GM23338 (cell line): ENCODE data around the gene ZBTB20. TPM values are rescaled to one million over a fixed set of nuclear protein-coding genes. Genes with fewer than 3 reads are reported as not detected.

Experiments used
- ATAC-seq: fragments of 200-7000 bp; cut with Tn5 transposase; 3 replicates; pipeline ENCODE4 v1.9.1; 2020
- DNase-seq: peaks from one replicate; pipeline ENCODE4 v3.0.0-alpha.2; 2015; ENCODE audit warnings: low spot score
- H2AFZ ChIP-seq: fragments of 200-600 bp; sonication (generic); 2 replicates; pipeline ENCODE4 v1.8.0; 2016; ENCODE audit warnings: antibody characterized with exemption, mild to moderate bottlenecking, moderate library complexity
- H3F3A ChIP-seq: fragments of 200-600 bp; sonication (generic); replicated peaks from 2 replicates; pipeline ENCODE4 v1.8.0; 2017; ENCODE audit warnings: antibody characterized with exemption, mixed run types, low read depth
- H3K27ac ChIP-seq: fragments of 200-600 bp; sonication (generic); 2 replicates; pipeline ENCODE4 v1.6.1; 2016; ENCODE audit warnings: low read depth
- H3K27me3 ChIP-seq: fragments of 200-600 bp; sonication (generic); 2 replicates; pipeline ENCODE4 v1.8.0; 2016; ENCODE audit warnings: mild to moderate bottlenecking, mixed run types, moderate library complexity; ENCODE audit not compliant: insufficient read depth
- H3K36me3 ChIP-seq: fragments of 200-600 bp; sonication (generic); 2 replicates; pipeline ENCODE4 v1.8.0; 2016; ENCODE audit warnings: mild to moderate bottlenecking; ENCODE audit not compliant: insufficient read depth
- H3K4me1 ChIP-seq: fragments of 200-600 bp; sonication (generic); 2 replicates; pipeline ENCODE4 v1.8.0; 2016; ENCODE audit warnings: mild to moderate bottlenecking, moderate library complexity; ENCODE audit not compliant: insufficient read depth
- H3K4me2 ChIP-seq: fragments of 200-600 bp; sonication (generic); 2 replicates; pipeline ENCODE4 v1.7.1; 2017; ENCODE audit warnings: mixed run types
- H3K4me3 ChIP-seq: fragments of 200-600 bp; sonication (generic); 2 replicates; pipeline ENCODE4 v1.6.1; 2016; ENCODE audit warnings: mixed run types
- H3K79me2 ChIP-seq: fragments of 200-600 bp; sonication (generic); replicated peaks from 2 replicates; pipeline ENCODE4 v1.8.0; 2017; ENCODE audit warnings: mild to moderate bottlenecking; ENCODE audit not compliant: insufficient read depth
- H3K9me2 ChIP-seq: fragments of 200-600 bp; sonication (generic); 2 replicates; pipeline ENCODE4 v1.8.0; 2017; ENCODE audit not compliant: insufficient read depth
- H4K20me1 ChIP-seq: fragments of 200-600 bp; sonication (generic); replicated peaks from 2 replicates; pipeline ENCODE4 v1.8.0; 2017; ENCODE audit warnings: mild to moderate bottlenecking; ENCODE audit not compliant: insufficient read depth
- H3K27ac Mint-ChIP-seq: 2 replicates; pipeline ENCODE4 v1.8.0; 2020; ENCODE audit warnings: inconsistent platforms, mild to moderate bottlenecking, moderate library complexity, mixed read lengths
- H3K27me3 Mint-ChIP-seq: 3 replicates; pipeline ENCODE4 v1.8.0; 2022; ENCODE audit warnings: low read depth, mild to moderate bottlenecking, moderate library complexity, mixed read lengths, inconsistent platforms; ENCODE audit not compliant: insufficient read depth, poor library complexity
- H3K36me3 Mint-ChIP-seq: 3 replicates; pipeline ENCODE4 v1.8.0; 2021; ENCODE audit warnings: low read depth, mild to moderate bottlenecking, inconsistent platforms, moderate library complexity, mixed read lengths
- H3K4me1 Mint-ChIP-seq: 3 replicates; pipeline ENCODE4 v1.8.0; 2020; ENCODE audit warnings: mild to moderate bottlenecking, inconsistent platforms, mixed read lengths
- H3K4me3 Mint-ChIP-seq: 3 replicates; pipeline ENCODE4 v1.8.0; 2021; ENCODE audit warnings: moderate library complexity, mild to moderate bottlenecking, inconsistent platforms, mixed read lengths
- H3K9me3 Mint-ChIP-seq: 3 replicates; pipeline ENCODE4 v1.8.0; 2020; ENCODE audit warnings: moderate library complexity, mild to moderate bottlenecking, inconsistent platforms, mixed read lengths
- CREB1 ChIP-seq: fragments of 250-450 bp; sonication (Bioruptor Pico); IDR thresholded peaks from 2 replicates; pipeline ENCODE4 v1.5.0; 2020; ENCODE audit warnings: low read depth, mild to moderate bottlenecking, moderate library complexity
- EZH2 ChIP-seq: fragments of 200-600 bp; sonication (generic); IDR thresholded peaks from one replicate; pipeline ENCODE4 v1.8.0; 2017; ENCODE audit warnings: antibody characterized with exemption, mild to moderate bottlenecking, low read depth; ENCODE audit not compliant: unreplicated experiment
- EZH2phosphoT487 ChIP-seq: fragments of 200-600 bp; sonication (generic); IDR thresholded peaks from one replicate; pipeline ENCODE4 v1.8.1; 2018; ENCODE audit warnings: antibody characterized with exemption; ENCODE audit not compliant: unreplicated experiment
- JUNB ChIP-seq: IDR thresholded peaks from one replicate; pipeline ENCODE4 v1.6.1; 2016; ENCODE audit warnings: antibody characterized with exemption; ENCODE audit not compliant: unreplicated experiment
- NANOG ChIP-seq: IDR thresholded peaks from 2 replicates; pipeline ENCODE4 v1.6.1; 2016; ENCODE audit warnings: antibody characterized with exemption, borderline replicate concordance
- POLR2AphosphoS5 ChIP-seq: IDR thresholded peaks from 2 replicates; pipeline ENCODE4 v1.6.1; 2016; ENCODE audit warnings: antibody characterized with exemption, low read depth
- STAT1 ChIP-seq: IDR thresholded peaks from one replicate; pipeline ENCODE4 v1.6.1; 2016; ENCODE audit warnings: antibody characterized with exemption; ENCODE audit not compliant: unreplicated experiment
- ZNF114 ChIP-seq: fragments of 250-450 bp; sonication (Bioruptor Pico); IDR thresholded peaks from 2 replicates; pipeline ENCODE4 v1.5.0; 2020; ENCODE audit warnings: mild to moderate bottlenecking, moderate library complexity
- ZNF331 ChIP-seq: fragments of 250-450 bp; sonication (Bioruptor Pico); IDR thresholded peaks from 2 replicates; pipeline ENCODE4 v1.5.0; 2020; ENCODE audit warnings: low read depth, mild to moderate bottlenecking, moderate library complexity
- polyA plus RNA-seq: library from polyadenylated mRNA; unstranded; fragments of >200 nt; fragmentation: Nextera tagmentation; extraction: Ambion mirVana; gene quantifications from 2 replicates; pipeline ENCODE4 v1.2.1, GENCODE V29; 2016
- total RNA-seq: library from RNA; depleted of rRNA; stranded (reverse); fragments of >200 nt; shearing (Covaris generic); gene quantifications from 2 replicates; pipeline ENCODE4 v1.2.3, GENCODE V29; 2014
- TF ChIP-seq, protein P1 (sequence below), 2 experiments: fragments of 200-600 bp in 1 of 2; sonication (generic) in 1 of 2; conservative IDR thresholded peaks; 2 replicates each; pipeline versions ENCODE4 v1.5.1 to v1.6.1; 2016 to 2017; ENCODE audit warnings: antibody characterized with exemption in 2 of 2, low read depth in 2 of 2, mild to moderate bottlenecking in 2 of 2, moderate library complexity in 1 of 2
- TF ChIP-seq, protein P2 (sequence below): fragments of 250-450 bp; sonication (Bioruptor Pico); IDR thresholded peaks from 2 replicates; pipeline ENCODE4 v1.5.0; 2020; ENCODE audit warnings: mild to moderate bottlenecking, moderate library complexity
- TF ChIP-seq, protein P3 (sequence below): IDR thresholded peaks from one replicate; pipeline ENCODE4 v1.6.1; 2018; ENCODE audit warnings: antibody characterized with exemption; ENCODE audit not compliant: unreplicated experiment
- TF ChIP-seq, protein P4 (sequence below): IDR thresholded peaks from 2 replicates; pipeline ENCODE4 v1.6.1; 2016; ENCODE audit warnings: antibody characterized with exemption

Gene ZBTB20
- total and polyA plus RNA-seq, 2 experiments from 2014 or later = 2.0 to 3.3 TPM

- DNase-seq (no peak), ATAC-seq (no peak)
- no peaks in the 10 kb centered on the region for H3K4me1 ChIP-seq
- TF ChIP-seq, protein P1, sequence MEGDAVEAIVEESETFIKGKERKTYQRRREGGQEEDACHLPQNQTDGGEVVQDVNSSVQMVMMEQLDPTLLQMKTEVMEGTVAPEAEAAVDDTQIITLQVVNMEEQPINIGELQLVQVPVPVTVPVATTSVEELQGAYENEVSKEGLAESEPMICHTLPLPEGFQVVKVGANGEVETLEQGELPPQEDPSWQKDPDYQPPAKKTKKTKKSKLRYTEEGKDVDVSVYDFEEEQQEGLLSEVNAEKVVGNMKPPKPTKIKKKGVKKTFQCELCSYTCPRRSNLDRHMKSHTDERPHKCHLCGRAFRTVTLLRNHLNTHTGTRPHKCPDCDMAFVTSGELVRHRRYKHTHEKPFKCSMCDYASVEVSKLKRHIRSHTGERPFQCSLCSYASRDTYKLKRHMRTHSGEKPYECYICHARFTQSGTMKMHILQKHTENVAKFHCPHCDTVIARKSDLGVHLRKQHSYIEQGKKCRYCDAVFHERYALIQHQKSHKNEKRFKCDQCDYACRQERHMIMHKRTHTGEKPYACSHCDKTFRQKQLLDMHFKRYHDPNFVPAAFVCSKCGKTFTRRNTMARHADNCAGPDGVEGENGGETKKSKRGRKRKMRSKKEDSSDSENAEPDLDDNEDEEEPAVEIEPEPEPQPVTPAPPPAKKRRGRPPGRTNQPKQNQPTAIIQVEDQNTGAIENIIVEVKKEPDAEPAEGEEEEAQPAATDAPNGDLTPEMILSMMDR (conservative IDR thresholded peaks at IDR 0.05; ENCODE audit: low read depth in 2 of 2) = no peak
- TF ChIP-seq, protein P2, sequence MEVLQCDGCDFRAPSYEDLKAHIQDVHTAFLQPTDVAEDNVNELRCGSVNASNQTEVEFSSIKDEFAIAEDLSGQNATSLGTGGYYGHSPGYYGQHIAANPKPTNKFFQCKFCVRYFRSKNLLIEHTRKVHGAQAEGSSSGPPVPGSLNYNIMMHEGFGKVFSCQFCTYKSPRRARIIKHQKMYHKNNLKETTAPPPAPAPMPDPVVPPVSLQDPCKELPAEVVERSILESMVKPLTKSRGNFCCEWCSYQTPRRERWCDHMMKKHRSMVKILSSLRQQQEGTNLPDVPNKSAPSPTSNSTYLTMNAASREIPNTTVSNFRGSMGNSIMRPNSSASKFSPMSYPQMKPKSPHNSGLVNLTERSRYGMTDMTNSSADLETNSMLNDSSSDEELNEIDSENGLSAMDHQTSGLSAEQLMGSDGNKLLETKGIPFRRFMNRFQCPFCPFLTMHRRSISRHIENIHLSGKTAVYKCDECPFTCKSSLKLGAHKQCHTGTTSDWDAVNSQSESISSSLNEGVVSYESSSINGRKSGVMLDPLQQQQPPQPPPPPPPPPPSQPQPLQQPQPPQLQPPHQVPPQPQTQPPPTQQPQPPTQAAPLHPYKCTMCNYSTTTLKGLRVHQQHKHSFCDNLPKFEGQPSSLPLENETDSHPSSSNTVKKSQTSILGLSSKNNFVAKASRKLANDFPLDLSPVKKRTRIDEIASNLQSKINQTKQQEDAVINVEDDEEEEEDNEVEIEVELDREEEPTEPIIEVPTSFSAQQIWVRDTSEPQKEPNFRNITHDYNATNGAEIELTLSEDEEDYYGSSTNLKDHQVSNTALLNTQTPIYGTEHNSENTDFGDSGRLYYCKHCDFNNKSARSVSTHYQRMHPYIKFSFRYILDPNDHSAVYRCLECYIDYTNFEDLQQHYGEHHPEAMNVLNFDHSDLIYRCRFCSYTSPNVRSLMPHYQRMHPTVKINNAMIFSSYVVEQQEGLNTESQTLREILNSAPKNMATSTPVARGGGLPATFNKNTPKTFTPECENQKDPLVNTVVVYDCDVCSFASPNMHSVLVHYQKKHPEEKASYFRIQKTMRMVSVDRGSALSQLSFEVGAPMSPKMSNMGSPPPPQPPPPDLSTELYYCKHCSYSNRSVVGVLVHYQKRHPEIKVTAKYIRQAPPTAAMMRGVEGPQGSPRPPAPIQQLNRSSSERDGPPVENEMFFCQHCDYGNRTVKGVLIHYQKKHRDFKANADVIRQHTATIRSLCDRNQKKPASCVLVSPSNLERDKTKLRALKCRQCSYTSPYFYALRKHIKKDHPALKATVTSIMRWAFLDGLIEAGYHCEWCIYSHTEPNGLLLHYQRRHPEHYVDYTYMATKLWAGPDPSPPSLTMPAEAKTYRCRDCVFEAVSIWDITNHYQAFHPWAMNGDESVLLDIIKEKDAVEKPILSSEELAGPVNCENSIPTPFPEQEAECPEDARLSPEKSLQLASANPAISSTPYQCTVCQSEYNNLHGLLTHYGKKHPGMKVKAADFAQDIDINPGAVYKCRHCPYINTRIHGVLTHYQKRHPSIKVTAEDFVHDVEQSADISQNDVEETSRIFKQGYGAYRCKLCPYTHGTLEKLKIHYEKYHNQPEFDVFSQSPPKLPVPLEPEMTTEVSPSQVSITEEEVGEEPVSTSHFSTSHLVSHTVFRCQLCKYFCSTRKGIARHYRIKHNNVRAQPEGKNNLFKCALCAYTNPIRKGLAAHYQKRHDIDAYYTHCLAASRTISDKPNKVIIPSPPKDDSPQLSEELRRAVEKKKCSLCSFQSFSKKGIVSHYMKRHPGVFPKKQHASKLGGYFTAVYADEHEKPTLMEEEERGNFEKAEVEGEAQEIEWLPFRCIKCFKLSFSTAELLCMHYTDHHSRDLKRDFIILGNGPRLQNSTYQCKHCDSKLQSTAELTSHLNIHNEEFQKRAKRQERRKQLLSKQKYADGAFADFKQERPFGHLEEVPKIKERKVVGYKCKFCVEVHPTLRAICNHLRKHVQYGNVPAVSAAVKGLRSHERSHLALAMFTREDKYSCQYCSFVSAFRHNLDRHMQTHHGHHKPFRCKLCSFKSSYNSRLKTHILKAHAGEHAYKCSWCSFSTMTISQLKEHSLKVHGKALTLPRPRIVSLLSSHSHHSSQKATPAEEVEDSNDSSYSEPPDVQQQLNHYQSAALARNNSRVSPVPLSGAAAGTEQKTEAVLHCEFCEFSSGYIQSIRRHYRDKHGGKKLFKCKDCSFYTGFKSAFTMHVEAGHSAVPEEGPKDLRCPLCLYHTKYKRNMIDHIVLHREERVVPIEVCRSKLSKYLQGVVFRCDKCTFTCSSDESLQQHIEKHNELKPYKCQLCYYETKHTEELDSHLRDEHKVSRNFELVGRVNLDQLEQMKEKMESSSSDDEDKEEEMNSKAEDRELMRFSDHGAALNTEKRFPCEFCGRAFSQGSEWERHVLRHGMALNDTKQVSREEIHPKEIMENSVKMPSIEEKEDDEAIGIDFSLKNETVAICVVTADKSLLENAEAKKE (CRISPR knock-in tag) = no peak
- no peak for TF ChIP-seq CREB1 (CRISPR knock-in tag)
- TF ChIP-seq, protein P3, sequence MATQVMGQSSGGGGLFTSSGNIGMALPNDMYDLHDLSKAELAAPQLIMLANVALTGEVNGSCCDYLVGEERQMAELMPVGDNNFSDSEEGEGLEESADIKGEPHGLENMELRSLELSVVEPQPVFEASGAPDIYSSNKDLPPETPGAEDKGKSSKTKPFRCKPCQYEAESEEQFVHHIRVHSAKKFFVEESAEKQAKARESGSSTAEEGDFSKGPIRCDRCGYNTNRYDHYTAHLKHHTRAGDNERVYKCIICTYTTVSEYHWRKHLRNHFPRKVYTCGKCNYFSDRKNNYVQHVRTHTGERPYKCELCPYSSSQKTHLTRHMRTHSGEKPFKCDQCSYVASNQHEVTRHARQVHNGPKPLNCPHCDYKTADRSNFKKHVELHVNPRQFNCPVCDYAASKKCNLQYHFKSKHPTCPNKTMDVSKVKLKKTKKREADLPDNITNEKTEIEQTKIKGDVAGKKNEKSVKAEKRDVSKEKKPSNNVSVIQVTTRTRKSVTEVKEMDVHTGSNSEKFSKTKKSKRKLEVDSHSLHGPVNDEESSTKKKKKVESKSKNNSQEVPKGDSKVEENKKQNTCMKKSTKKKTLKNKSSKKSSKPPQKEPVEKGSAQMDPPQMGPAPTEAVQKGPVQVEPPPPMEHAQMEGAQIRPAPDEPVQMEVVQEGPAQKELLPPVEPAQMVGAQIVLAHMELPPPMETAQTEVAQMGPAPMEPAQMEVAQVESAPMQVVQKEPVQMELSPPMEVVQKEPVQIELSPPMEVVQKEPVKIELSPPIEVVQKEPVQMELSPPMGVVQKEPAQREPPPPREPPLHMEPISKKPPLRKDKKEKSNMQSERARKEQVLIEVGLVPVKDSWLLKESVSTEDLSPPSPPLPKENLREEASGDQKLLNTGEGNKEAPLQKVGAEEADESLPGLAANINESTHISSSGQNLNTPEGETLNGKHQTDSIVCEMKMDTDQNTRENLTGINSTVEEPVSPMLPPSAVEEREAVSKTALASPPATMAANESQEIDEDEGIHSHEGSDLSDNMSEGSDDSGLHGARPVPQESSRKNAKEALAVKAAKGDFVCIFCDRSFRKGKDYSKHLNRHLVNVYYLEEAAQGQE = no peak
- TF ChIP-seq JUNB = no peak
- TF ChIP-seq, protein P4, sequence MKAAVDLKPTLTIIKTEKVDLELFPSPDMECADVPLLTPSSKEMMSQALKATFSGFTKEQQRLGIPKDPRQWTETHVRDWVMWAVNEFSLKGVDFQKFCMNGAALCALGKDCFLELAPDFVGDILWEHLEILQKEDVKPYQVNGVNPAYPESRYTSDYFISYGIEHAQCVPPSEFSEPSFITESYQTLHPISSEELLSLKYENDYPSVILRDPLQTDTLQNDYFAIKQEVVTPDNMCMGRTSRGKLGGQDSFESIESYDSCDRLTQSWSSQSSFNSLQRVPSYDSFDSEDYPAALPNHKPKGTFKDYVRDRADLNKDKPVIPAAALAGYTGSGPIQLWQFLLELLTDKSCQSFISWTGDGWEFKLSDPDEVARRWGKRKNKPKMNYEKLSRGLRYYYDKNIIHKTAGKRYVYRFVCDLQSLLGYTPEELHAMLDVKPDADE = no peak
- no peak for TF ChIP-seq STAT1
- TF ChIP-seq NANOG = no peak
- TF ChIP-seq ZNF331 = no peak
- no peak for TF ChIP-seq ZNF114 (CRISPR knock-in tag)
- no peak for TF ChIP-seq EZH2phosphoT487
- no peak for TF ChIP-seq EZH2
- no peak for TF ChIP-seq POLR2AphosphoS5
- Mint-ChIP-seq H3K4me3 (no peak overlapping the region), H3K4me1 (no peaks in the 10 kb centered on the region), H3K27me3 (no peaks in the 10 kb centered on the region), H3K36me3 (no peaks in the 10 kb centered on the region), H3K9me3 (no peaks in the 10 kb centered on the region), H3K27ac (no peak overlapping the region)
- H3K79me2 ChIP-seq = no peaks in the 10 kb centered on the region
- no peak overlapping the region for H3K27ac ChIP-seq
- H3K9me2 ChIP-seq = no peaks in the 10 kb centered on the region
- H3K4me3 ChIP-seq = no peak overlapping the region
- H3K36me3 ChIP-seq = no peaks in the 10 kb centered on the region
- H3K4me2 ChIP-seq = no peak overlapping the region
- no peaks in the 10 kb centered on the region for H3F3A ChIP-seq
- H4K20me1 ChIP-seq = no peaks in the 10 kb centered on the region
- no peak overlapping the region for H2AFZ ChIP-seq
- no peaks in the 10 kb centered on the region for H3K27me3 ChIP-seq
Observed at GRCh38 chr3:114983248-114983647, 163.8 kb downstream of the ZBTB20 start.
